ENCODE measurements around the gene SYNDIG1. TPM values are rescaled to one million over a fixed set of nuclear protein-coding genes. Genes with fewer than 3 reads are reported as not detected.

The SYNDIG1 gene
- total RNA-seq, 1 experiment from 2014 or later: 5.4 TPM

GRCh38 chr20:24450624-24451376, 18.6 kb upstream of the SYNDIG1 start:
- Histone ChIP-seq H2BK15ac (ENCODE audit: low read depth, low read length) (no peak overlapping the region), H3K27ac (ENCODE audit: insufficient read length, low read depth, low read length) (no peak overlapping the region), H3K79me2 (ENCODE audit: insufficient read depth, low read length) (no peaks in the 10 kb centered on the region), H2AK5ac (ENCODE audit: insufficient read length, low read length) (no peak overlapping the region), H4K5ac (ENCODE audit: insufficient read length, low read depth, low read length) (no peak overlapping the region), H3K18ac (ENCODE audit: insufficient read length, low read depth, low read length) (no peak overlapping the region), H2BK120ac (ENCODE audit: low read depth, low read length, poor library complexity, severe bottlenecking) (no peak overlapping the region), H3K14ac (ENCODE audit: insufficient read depth, low read length) (no peak overlapping the region), H2BK5ac (ENCODE audit: insufficient read length, low read length) (no peak overlapping the region), H4K91ac (ENCODE audit: insufficient read length, low read depth, low read length) (no peak overlapping the region), H2BK20ac (ENCODE audit: low read depth, low read length, poor library complexity, severe bottlenecking) (no peak overlapping the region), H3K27me3 (ENCODE audit: insufficient read depth, low read length) (no peaks in the 10 kb centered on the region), H4K20me1 (ENCODE audit: control insufficient read depth, insufficient read depth, insufficient read length) (no peaks in the 10 kb centered on the region), H3K9me3 (ENCODE audit: control insufficient read depth, low read depth, low read length) (no peaks in the 10 kb centered on the region), H3K79me1 (ENCODE audit: insufficient read depth, low read depth, low read length, poor library complexity, severe bottlenecking) (no peaks in the 10 kb centered on the region), H2AFZ (ENCODE audit: low read length) (no peak overlapping the region), H3K4ac (ENCODE audit: low read depth, low read length) (no peak overlapping the region), H3T11ph (ENCODE audit: low read length) (no peak overlapping the region), H2BK12ac (ENCODE audit: insufficient read length, low read depth, low read length) (no peak overlapping the region), H3K9ac (ENCODE audit: extremely low read depth, insufficient read length, low read length) (no peak overlapping the region), H3K23me2 (ENCODE audit: insufficient read length, low read depth, low read length, poor library complexity, severe bottlenecking) (no peaks in the 10 kb centered on the region), H3K4me2 (ENCODE audit: insufficient read depth, insufficient read length, low read length) (no peak overlapping the region), H3K23ac (ENCODE audit: insufficient read length, low read depth, low read length) (no peak overlapping the region), H3K56ac (ENCODE audit: insufficient read length, low read depth, low read length) (no peak overlapping the region), H4K8ac (replicated peaks; ENCODE audit: insufficient read length, low read depth, low read length) (no peak overlapping the region), H3K4me1 (ENCODE audit: insufficient read depth, low read length) (peaks cover 4% of the 10 kb centered on the region; the same call in 1 of the 2 replicates)
- Mint-ChIP-seq H3K9me3 (no peaks in the 10 kb centered on the region; a peak in 2 of 5 replicates), H3K27ac (no peak overlapping the region), H3K36me3 (ENCODE audit: insufficient read depth in 1 of 3, low read depth in 3 of 3) (no peaks in the 10 kb centered on the region), H3K4me3 (no peak overlapping the region), H3K27me3 (ENCODE audit: low read depth) (peaks cover 13% of the 10 kb centered on the region), H3K4me1 (peaks cover 41 to 43% of the 10 kb centered on the region in 2 experiments)
- WGBS (ENCODE audit: extremely low coverage, insufficient read length, low lambda C conversion rate): no CpG with 5 or more reads among the region's 11 CpGs
- TF ChIP-seq CTCF (conservative IDR thresholded peaks at IDR 0.05): no peak
- DNase-seq: no peak
